GM12878 (cell line): Measurements from ENCODE around the gene FBXO42. TPM values are rescaled to one million over a fixed set of nuclear protein-coding genes. Genes with fewer than 3 reads are reported as not detected.

ENCODE experiments used
- ATAC-seq: fragments of 200-7000 bp; cut with Tn5 transposase; 3 replicates; pipeline ENCODE4 v1.9.1; 2020; ENCODE audit warnings: mild to moderate bottlenecking, moderate library complexity
- BruUV-seq: library from RNA; stranded (reverse); fragments of 400-500 nt; replicated peaks from 2 replicates; lab custom pipeline; 2021; lab: Mats Ljungman, UMichigan
- CTCF ChIA-PET: fragments of 300-600 bp; sonication (Branson Sonifier 250); formaldehyde crosslinking; extraction: SDS; loops from one replicate; lab custom pipeline; 2021; ENCODE audit warnings: inconsistent platforms; lab: Yijun Ruan, JAX
- POLR2A ChIA-PET: fragments of 350-600 bp; formaldehyde crosslinking; extraction: SDS; loops from one replicate; lab custom pipeline; 2021; ENCODE audit warnings: inconsistent platforms; lab: Charles Lee
- RAD21 ChIA-PET: fragments of 300-600 bp; sonication (Branson Sonifier 250); formaldehyde crosslinking; loops from one replicate; lab custom pipeline; 2023; ENCODE audit warnings: antibody characterized with exemption; ENCODE audit not compliant: unreplicated experiment; lab: Charles Lee
- SMC1A ChIA-PET: fragments of 300-600 bp; sonication (Branson Sonifier 250); formaldehyde crosslinking; loops from one replicate; lab custom pipeline; 2023; ENCODE audit not compliant: unreplicated experiment, uncharacterized antibody; lab: Charles Lee
- DNase-seq: peaks from one replicate; pipeline ENCODE4 v3.0.0-alpha.2; 2011; ENCODE audit warnings: low read depth, low spot score
- FAIRE-seq: peaks from 3 replicates; lab custom pipeline; 2011; peaks lifted over from hg19 to GRCh38; lab: Jason Lieb, UNC
- H2AFZ ChIP-seq: 2 replicates; pipeline ENCODE4 v1.6.0; 2011; ENCODE audit warnings: low read depth, low read length, control low read depth; ENCODE audit not compliant: control insufficient read depth
- H3K27ac ChIP-seq: 2 replicates; pipeline ENCODE4 v1.5.1; 2011; ENCODE audit warnings: control low read depth; ENCODE audit not compliant: control insufficient read depth, insufficient read depth
- H3K27me3 ChIP-seq, 2 experiments: replicated peaks in 1 of 2; 2 replicates each; pipeline versions ENCODE4 v1.6.0 to v1.6.1; 2011; ENCODE audit warnings: low read length in 1 of 2; ENCODE audit not compliant: control insufficient read depth in 2 of 2, insufficient read depth in 2 of 2
- H3K36me3 ChIP-seq, 2 experiments: 2 replicates each; pipeline ENCODE4 v1.5.1; 2011; ENCODE audit warnings: low read length in 1 of 2; ENCODE audit not compliant: control insufficient read depth in 2 of 2, insufficient read depth in 2 of 2
- H3K4me1 ChIP-seq: 2 replicates; pipeline ENCODE4 v1.6.1; 2011; ENCODE audit warnings: mild to moderate bottlenecking, low read length, moderate library complexity, mixed read lengths; ENCODE audit not compliant: control insufficient read depth, insufficient read depth
- H3K4me2 ChIP-seq: 2 replicates; pipeline ENCODE4 v1.6.0; 2011; ENCODE audit warnings: control low read depth; ENCODE audit not compliant: control insufficient read depth, insufficient read depth
- H3K4me3 ChIP-seq: fragments of 200-600 bp; sonication (generic); 2 replicates; pipeline ENCODE4 v1.5.1; 2016
- H3K79me2 ChIP-seq: 2 replicates; pipeline ENCODE4 v1.6.0; 2011; ENCODE audit warnings: low read length; ENCODE audit not compliant: control insufficient read depth, insufficient read depth
- H3K9ac ChIP-seq: 2 replicates; pipeline ENCODE4 v1.8.0; 2011; ENCODE audit warnings: low read length, control low read depth, mixed read lengths; ENCODE audit not compliant: control insufficient read depth, insufficient read depth
- H3K9me3 ChIP-seq: replicated peaks from 3 replicates; pipeline ENCODE4 v1.5.1; 2011; ENCODE audit warnings: mild to moderate bottlenecking, low read length; ENCODE audit not compliant: control insufficient read depth, insufficient read depth
- H4K20me1 ChIP-seq: 2 replicates; pipeline ENCODE4 v1.6.0; 2011; ENCODE audit not compliant: control insufficient read depth, insufficient read depth
- BACH1 ChIP-seq: fragments of 450-650 bp; IDR thresholded peaks from 2 replicates; pipeline ENCODE4 v1.6.1; 2017; ENCODE audit warnings: mild to moderate bottlenecking, borderline replicate concordance
- BCL11A ChIP-seq: IDR thresholded peaks from 2 replicates; pipeline ENCODE4 v1.6.1; 2011; ENCODE audit warnings: low read depth, low read length
- E4F1 ChIP-seq: fragments of 450-650 bp; IDR thresholded peaks from 2 replicates; pipeline ENCODE4 v1.6.1; 2018; ENCODE audit warnings: borderline replicate concordance, mild to moderate bottlenecking; ENCODE audit not compliant: partially characterized antibody
- EP300 ChIP-seq, 2 experiments: fragments of 150-350 bp in 1 of 2; IDR thresholded peaks; 2 replicates each; pipeline ENCODE4 v1.6.1; 2011 to 2012; ENCODE audit warnings: low read depth in 2 of 2, low read length in 2 of 2, borderline replicate concordance in 1 of 2, improper control_type of control experiment in 1 of 2, inconsistent platforms in 1 of 2; ENCODE audit not compliant: control insufficient read depth in 1 of 2
- IRF4 ChIP-seq: IDR thresholded peaks from 2 replicates; pipeline ENCODE4 v1.6.1; 2011; ENCODE audit warnings: low read depth, low read length
- JUNB ChIP-seq: IDR thresholded peaks from 2 replicates; pipeline ENCODE4 v1.6.1; 2016; ENCODE audit warnings: antibody characterized with exemption, mild to moderate bottlenecking
- MYB ChIP-seq: fragments of 150-350 bp; IDR thresholded peaks from 2 replicates; pipeline ENCODE4 v1.6.1; 2014; ENCODE audit warnings: mild to moderate bottlenecking, low read depth, low read length, borderline replicate concordance
- NR2C1 ChIP-seq: fragments of 450-650 bp; IDR thresholded peaks from 2 replicates; pipeline ENCODE4 v1.6.1; 2017; ENCODE audit warnings: antibody characterized with exemption, mild to moderate bottlenecking, moderate library complexity
- STAT1 ChIP-seq: fragments of 450-650 bp; conservative IDR thresholded peaks from 2 replicates; pipeline ENCODE4 v1.6.1; 2014; ENCODE audit warnings: antibody characterized with exemption, mild to moderate bottlenecking
- TBL1XR1 ChIP-seq: IDR thresholded peaks from 2 replicates; pipeline ENCODE4 v1.6.1; 2012; ENCODE audit warnings: low read depth, low read length, improper control_type of control experiment
- ZBTB11 ChIP-seq: fragments of 450-650 bp; formaldehyde crosslinking; IDR thresholded peaks from 2 replicates; pipeline ENCODE4 v1.5.0; 2022; ENCODE audit warnings: mild to moderate bottlenecking, missing genetic modification characterization
- ZZZ3 ChIP-seq: IDR thresholded peaks from 2 replicates; pipeline ENCODE4 v1.6.1; 2011; ENCODE audit warnings: low read depth; ENCODE audit not compliant: control insufficient read depth, insufficient read length
- WGBS: methylation state at CpG from one replicate; pipeline ENCODE4 v1.1.6; 2016; ENCODE audit warnings: low lambda C conversion rate; ENCODE audit not compliant: insufficient replicate concordance, insufficient coverage; ENCODE audit errors: missing lambda C conversion rate; 5-methylcytosine and 5-hydroxymethylcytosine counted together
- in situ Hi-C: fragments of 300-500 bp; cut with MboI; formaldehyde crosslinking; loops from 9 replicates; pipeline ENCODE4 v1.14.3; 2018; ENCODE audit warnings: mixed read lengths
- intact Hi-C: fragments of 100-400 bp; cut with micrococcal nuclease; formaldehyde crosslinking; loops from one replicate; pipeline ENCODE4 v1.14.2; 2022; ENCODE audit not compliant: unreplicated experiment
- polyA plus RNA-seq, 11 experiments: library from polyadenylated mRNA; depleted of rRNA in 4 of 11; unstranded in 6 of 11; stranded (reverse) in 5 of 11; fragments of >200 nt; fragmentation: Nextera tagmentation in 4 of 11; fragmentation: Illumina TruSeq in 1 of 11; extraction: Ambion mirVana in 4 of 11; extraction: Trizol in 1 of 11; gene quantifications; 1 replicate in 1 of 11; 2 replicates in 10 of 11; pipeline versions ENCODE4 v1.2.1 to v1.2.3, GENCODE V29; 2011 to 2016; ENCODE audit warnings: inconsistent platforms in 2 of 11, missing spikeins in 2 of 11, low read depth in 1 of 11
- total RNA-seq, 4 experiments: library from RNA; depleted of rRNA in 3 of 4; stranded (reverse); fragments of >200 nt in 3 of 4; fragmentation: Illumina TruSeq in 1 of 4; extraction: Trizol in 1 of 4; gene quantifications; 2 replicates each; pipeline versions ENCODE4 v1.2.1 to v1.2.3, GENCODE V29; 2013 to 2021
- TF ChIP-seq, protein P1 (sequence below): fragments of 450-650 bp; formaldehyde crosslinking; IDR thresholded peaks from 2 replicates; pipeline ENCODE4 v1.4.0; 2022; ENCODE audit warnings: mild to moderate bottlenecking, moderate library complexity

The FBXO42 gene
- total and polyA plus RNA-seq, 10 of the 15 experiments (the other 5 are each of a cell fraction or from before 2014, with no cell fraction given) = 6.1 to 23.8 (median 15.2) TPM

DNA sequence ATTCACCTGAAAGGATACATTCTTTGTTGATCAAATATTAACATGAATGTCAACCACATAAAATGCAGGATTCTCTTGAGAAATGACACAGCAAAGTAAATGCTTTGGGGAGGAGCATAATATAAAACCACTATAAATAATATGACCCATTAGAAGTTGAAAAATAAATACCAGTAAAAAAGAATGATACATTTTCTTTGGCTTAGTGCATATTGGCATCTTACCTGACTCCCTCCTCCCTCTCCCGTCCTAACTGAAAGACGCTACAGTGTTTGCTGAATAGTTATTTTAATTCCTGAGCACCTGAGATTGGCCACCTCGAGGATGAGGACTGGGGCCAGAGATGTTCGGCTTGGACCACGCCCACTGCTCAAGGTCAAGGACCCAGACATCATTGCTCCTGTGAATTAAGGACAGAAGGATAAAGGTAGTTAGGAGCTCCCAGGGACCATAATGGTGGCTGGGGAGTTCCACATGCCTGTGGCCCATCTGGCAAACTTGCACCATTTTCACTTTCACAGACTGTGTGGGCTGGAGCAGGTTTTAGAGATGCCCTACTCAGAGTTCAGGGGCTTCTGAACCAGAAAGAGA is 98.9 kb downstream of the FBXO42 start:
- DNase-seq (no peak), ATAC-seq (no peak), FAIRE-seq (no peak)
- H3K4me1 ChIP-seq = peaks cover 17% of the 10 kb centered on the region
- 85% methylated on average over 5 of the region's 5 CpGs for WGBS
- TF ChIP-seq ZBTB11 (CRISPR knock-in tag) = no peak
- TF ChIP-seq JUNB = no peak
- TF ChIP-seq EP300 (IDR thresholded peaks at IDR 0.05; ENCODE audit: borderline replicate concordance in 1 of 2, control insufficient read depth in 1 of 2, low read depth in 2 of 2, low read length in 2 of 2) = no peak
- no peak for TF ChIP-seq NR2C1
- TF ChIP-seq TBL1XR1 = no peak
- no peak for TF ChIP-seq ZZZ3
- TF ChIP-seq, protein P1, sequence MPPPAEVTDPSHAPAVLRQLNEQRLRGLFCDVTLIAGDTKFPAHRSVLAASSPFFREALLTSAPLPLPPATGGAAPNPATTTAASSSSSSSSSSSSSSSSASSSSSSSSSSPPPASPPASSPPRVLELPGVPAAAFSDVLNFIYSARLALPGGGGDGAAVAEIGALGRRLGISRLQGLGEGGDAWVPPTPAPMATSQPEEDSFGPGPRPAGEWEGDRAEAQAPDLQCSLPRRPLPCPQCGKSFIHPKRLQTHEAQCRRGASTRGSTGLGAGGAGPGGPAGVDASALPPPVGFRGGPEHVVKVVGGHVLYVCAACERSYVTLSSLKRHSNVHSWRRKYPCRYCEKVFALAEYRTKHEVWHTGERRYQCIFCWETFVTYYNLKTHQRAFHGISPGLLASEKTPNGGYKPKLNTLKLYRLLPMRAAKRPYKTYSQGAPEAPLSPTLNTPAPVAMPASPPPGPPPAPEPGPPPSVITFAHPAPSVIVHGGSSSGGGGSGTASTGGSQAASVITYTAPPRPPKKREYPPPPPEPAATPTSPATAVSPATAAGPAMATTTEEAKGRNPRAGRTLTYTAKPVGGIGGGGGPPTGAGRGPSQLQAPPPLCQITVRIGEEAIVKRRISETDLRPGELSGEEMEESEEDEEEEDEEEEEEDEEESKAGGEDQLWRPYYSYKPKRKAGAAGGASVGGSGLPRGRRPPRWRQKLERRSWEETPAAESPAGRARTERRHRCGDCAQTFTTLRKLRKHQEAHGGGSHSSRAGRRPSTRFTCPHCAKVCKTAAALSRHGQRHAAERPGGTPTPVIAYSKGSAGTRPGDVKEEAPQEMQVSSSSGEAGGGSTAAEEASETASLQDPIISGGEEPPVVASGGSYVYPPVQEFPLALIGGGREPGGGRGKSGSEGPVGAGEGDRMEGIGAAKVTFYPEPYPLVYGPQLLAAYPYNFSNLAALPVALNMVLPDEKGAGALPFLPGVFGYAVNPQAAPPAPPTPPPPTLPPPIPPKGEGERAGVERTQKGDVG (CRISPR knock-in tag) = no peak
- TF ChIP-seq E4F1 = no peak
- no peak for TF ChIP-seq BCL11A
- TF ChIP-seq STAT1 = no peak
- no peak for TF ChIP-seq MYB
- no peak for TF ChIP-seq BACH1
- TF ChIP-seq IRF4 = no peak
- ChIA-PET POLR2A (interaction anchor here (1.2 kb wide), 1 partner anchor 12 kb away, joined by 3 read pairs; no protein-coding TSS in a partner anchor), CTCF (interaction anchor here (0.7 to 2.1 kb wide), 3 partner anchors 9 to 171 kb away, joined by 3 to 5 read pairs (median 5); no protein-coding TSS in a partner anchor), SMC1A (interaction anchor here (0.7 to 1.2 kb wide), 4 partner anchors 9 to 111 kb away, joined by 3 read pairs; no protein-coding TSS in a partner anchor), RAD21 (interaction anchor here (1.0 kb wide), 1 partner anchor 99 kb away, joined by 3 read pairs; the partner anchor contains the start of gene FBXO42)
- H3K79me2 ChIP-seq = no peaks in the 10 kb centered on the region
- H3K36me3 ChIP-seq = peaks cover 13 to 27% of the 10 kb centered on the region in 2 experiments; a peak in 3 of 4 replicates
- no peaks in the 10 kb centered on the region for H3K27me3 ChIP-seq
- no peak overlapping the region for H3K4me3 ChIP-seq
- no peaks in the 10 kb centered on the region for H4K20me1 ChIP-seq
- H2AFZ ChIP-seq = no peak overlapping the region
- in situ Hi-C loops = no loop called here
- H3K4me2 ChIP-seq = no peak overlapping the region
- intact Hi-C loops = no loop called here
- no TSS peak for BruUV-seq
- H3K27ac ChIP-seq = no peak overlapping the region
- no peaks in the 10 kb centered on the region for H3K9me3 ChIP-seq
- H3K9ac ChIP-seq = no peak overlapping the region
